Neuronal stem cell (in vitro differentiated cells): ENCODE results near the gene CLDN16.

Source experiments
- DNase-seq: peaks from one replicate; pipeline ENCODE4 v3.0.0-alpha.2; 2013; ENCODE audit warnings: low spot score
- H2AFZ ChIP-seq: one replicate; pipeline ENCODE4 v1.6.1; 2013; ENCODE audit warnings: mild to moderate bottlenecking, low read length, inconsistent platforms
- H2AK5ac ChIP-seq: 2 replicates; pipeline ENCODE4 v1.6.1; 2013; ENCODE audit warnings: low read depth, mild to moderate bottlenecking, inconsistent platforms, low read length, moderate library complexity, mixed read lengths
- H2BK120ac ChIP-seq: 2 replicates; pipeline ENCODE4 v1.6.1; 2013; ENCODE audit warnings: low read depth, mild to moderate bottlenecking, inconsistent platforms, low read length, moderate library complexity, mixed read lengths
- H2BK12ac ChIP-seq: one replicate; pipeline ENCODE4 v1.6.1; 2013; ENCODE audit warnings: low read length, inconsistent platforms
- H2BK15ac ChIP-seq: 2 replicates; pipeline ENCODE4 v1.6.1; 2013; ENCODE audit warnings: mild to moderate bottlenecking, low read length, inconsistent platforms, mixed read lengths
- H2BK5ac ChIP-seq: one replicate; pipeline ENCODE4 v1.6.1; 2013; ENCODE audit warnings: inconsistent platforms, mild to moderate bottlenecking, low read length, moderate library complexity
- H3K14ac ChIP-seq: one replicate; pipeline ENCODE4 v1.6.1; 2013; ENCODE audit warnings: low read length, inconsistent platforms
- H3K18ac ChIP-seq: 2 replicates; pipeline ENCODE4 v1.6.1; 2013; ENCODE audit warnings: low read length, inconsistent platforms
- H3K23ac ChIP-seq: 2 replicates; pipeline ENCODE4 v1.6.1; 2013; ENCODE audit warnings: low read depth, mild to moderate bottlenecking, mixed read lengths, low read length, inconsistent platforms; ENCODE audit not compliant: poor library complexity
- H3K27ac ChIP-seq: replicated peaks from 3 replicates; pipeline ENCODE4 v1.5.1; 2013; ENCODE audit warnings: low read length, inconsistent platforms
- H3K27me3 ChIP-seq, 3 experiments: 2 replicates each; pipeline ENCODE4 v1.6.1; 2013; ENCODE audit warnings: low read length in 3 of 3, mild to moderate bottlenecking in 2 of 3, inconsistent platforms in 1 of 3, low read depth in 1 of 3, mixed read lengths in 1 of 3, moderate library complexity in 1 of 3; ENCODE audit not compliant: control insufficient read depth in 3 of 3, insufficient read depth in 3 of 3
- H3K36me3 ChIP-seq, 2 donors: replicated peaks in 1 of 2; 2 replicates each; pipeline ENCODE4 v1.6.1; 2013; ENCODE audit warnings: low read length in 2 of 2; ENCODE audit not compliant: control insufficient read depth in 2 of 2, insufficient read depth in 2 of 2
- H3K4ac ChIP-seq: 2 replicates; pipeline ENCODE4 v1.6.1; 2013; ENCODE audit warnings: inconsistent platforms, mild to moderate bottlenecking, low read length, moderate library complexity
- H3K4me1 ChIP-seq, 2 donors: 1 replicate in 1 of 2; 2 replicates in 1 of 2; pipeline ENCODE4 v1.6.1; 2013; ENCODE audit warnings: low read length in 2 of 2, low read depth in 1 of 2; ENCODE audit not compliant: control insufficient read depth in 2 of 2, insufficient read depth in 1 of 2
- H3K4me2 ChIP-seq: one replicate; pipeline ENCODE4 v1.6.1; 2013; ENCODE audit warnings: mild to moderate bottlenecking, low read length, inconsistent platforms; ENCODE audit not compliant: insufficient read depth, poor library complexity, severe bottlenecking
- H3K4me3 ChIP-seq, 2 donors: 2 replicates each; pipeline ENCODE4 v1.5.1; 2013; ENCODE audit warnings: low read length in 2 of 2, mild to moderate bottlenecking in 2 of 2, inconsistent platforms in 1 of 2, moderate library complexity in 1 of 2
- H3K79me1 ChIP-seq: one replicate; pipeline ENCODE4 v1.6.1; 2013; ENCODE audit warnings: low read depth, mild to moderate bottlenecking, inconsistent platforms, low read length, moderate library complexity
- H3K9ac ChIP-seq: one replicate; pipeline ENCODE4 v1.6.1; 2013; ENCODE audit warnings: mild to moderate bottlenecking, low read depth, low read length, inconsistent platforms; ENCODE audit not compliant: poor library complexity
- H3K9me3 ChIP-seq, 2 donors: replicated peaks in 1 of 2; 2 replicates each; pipeline versions ENCODE3 to v1.6.1; 2013; ENCODE audit warnings: low read length in 2 of 2, mild to moderate bottlenecking in 2 of 2, inconsistent platforms in 1 of 2, low read depth in 1 of 2, mixed read lengths in 1 of 2, moderate library complexity in 1 of 2; ENCODE audit not compliant: control insufficient read depth in 2 of 2, insufficient read depth in 1 of 2
- H4K8ac ChIP-seq: one replicate; pipeline ENCODE4 v1.6.1; 2013; ENCODE audit warnings: low read depth, mild to moderate bottlenecking, inconsistent platforms, low read length, moderate library complexity
- H4K91ac ChIP-seq: one replicate; pipeline ENCODE4 v1.6.1; 2013; ENCODE audit warnings: low read length, low read depth, mild to moderate bottlenecking, inconsistent platforms; ENCODE audit not compliant: poor library complexity
- WGBS, 2 donors: extraction: QIAGEN DNeasy Blood & Tissue Kit; methylation state at CpG; one replicate each; pipeline ENCODE4 v1.1.7; 2013; ENCODE audit warnings: missing lambda C conversion rate in 2 of 2, mixed read lengths in 1 of 2; ENCODE audit not compliant: insufficient read length in 2 of 2, insufficient replicate concordance in 1 of 2; ENCODE audit errors: extremely low coverage in 2 of 2; 5-methylcytosine and 5-hydroxymethylcytosine counted together

Gene CLDN16

GRCh38 chr3:190425833-190426232 is 37.9 kb downstream of the CLDN16 start:
- Histone ChIP-seq H3K9ac (no peak overlapping the region), H3K4me3 (no peak overlapping the region), H3K14ac (no peak overlapping the region), H3K4me2 (no peak overlapping the region), H3K18ac (no peak overlapping the region), H3K27me3 (peaks cover 0 to 6% (median 0%) of the 10 kb centered on the region in 3 experiments), H4K91ac (no peak overlapping the region), H4K8ac (no peak overlapping the region), H3K9me3 (no peaks in the 10 kb centered on the region), H3K4me1 (no peaks in the 10 kb centered on the region), H3K36me3 (no peaks in the 10 kb centered on the region), H3K4ac (no peak overlapping the region), H3K27ac (no peak overlapping the region), H2AFZ (no peak overlapping the region), H2BK5ac (no peak overlapping the region), H3K23ac (no peak overlapping the region), H2BK12ac (no peak overlapping the region), H2BK15ac (no peak overlapping the region), H3K79me1 (no peaks in the 10 kb centered on the region), H2AK5ac (no peak overlapping the region), H2BK120ac (no peak overlapping the region)
- no CpG with 5 or more reads among the region's 1 CpG for WGBS, 2 donors
- no peak for DNase-seq

DNA sequence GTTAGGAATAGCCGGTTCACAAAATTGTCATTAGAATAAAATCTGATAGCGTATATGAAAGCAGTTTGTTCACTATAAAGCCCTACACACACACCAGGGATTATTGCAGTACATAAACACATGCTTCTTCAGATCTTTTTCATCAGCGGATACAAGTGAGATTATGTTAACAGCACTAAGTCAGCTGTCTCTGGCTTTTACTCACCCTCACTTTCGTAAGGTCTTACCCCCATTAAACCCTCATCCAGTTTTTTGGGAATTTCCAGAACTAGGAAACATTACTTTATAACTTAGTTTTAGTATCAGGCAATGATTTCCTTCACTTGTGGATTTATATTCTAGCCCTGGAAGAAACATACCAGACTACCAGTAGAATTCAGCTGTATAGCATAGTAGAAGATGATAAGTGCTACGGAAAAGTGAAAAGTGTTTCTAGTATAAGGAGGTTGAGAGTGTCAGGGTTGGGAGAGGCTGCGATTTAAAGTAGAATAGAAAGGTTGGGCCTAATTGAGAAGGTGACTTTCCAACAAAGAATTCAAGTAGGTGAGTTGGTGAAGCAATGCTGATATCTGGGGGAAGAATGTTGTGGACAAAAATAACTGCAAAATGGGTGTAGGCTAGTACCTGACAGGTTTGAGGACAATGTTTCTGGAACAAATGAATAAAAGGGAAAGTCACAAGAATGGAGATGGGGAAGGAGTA is 39.0 kb downstream of the CLDN16 start:
- Histone ChIP-seq H2BK5ac (no peak overlapping the region), H3K4me1 (no peaks in the 10 kb centered on the region), H4K8ac (no peak overlapping the region), H3K27me3 (peaks cover 0 to 6% (median 0%) of the 10 kb centered on the region in 3 experiments), H2AK5ac (no peak overlapping the region), H3K9ac (no peak overlapping the region), H2BK15ac (no peak overlapping the region), H3K14ac (no peak overlapping the region), H3K36me3 (no peaks in the 10 kb centered on the region), H3K79me1 (no peaks in the 10 kb centered on the region), H4K91ac (no peak overlapping the region), H2BK12ac (no peak overlapping the region), H3K27ac (no peak overlapping the region), H2AFZ (no peak overlapping the region), H3K18ac (no peak overlapping the region), H3K4me2 (no peak overlapping the region), H3K9me3 (no peaks in the 10 kb centered on the region), H3K4ac (no peak overlapping the region), H3K4me3 (no peak overlapping the region), H3K23ac (no peak overlapping the region), H2BK120ac (no peak overlapping the region)
- WGBS, 2 donors, result no CpG with 5 or more reads among the region's 6 CpGs
- no peak for DNase-seq

GRCh38 chr3:190429681-190430080 is 41.7 kb downstream of the CLDN16 start:
- H3K14ac ChIP-seq, result no peak overlapping the region

DNA sequence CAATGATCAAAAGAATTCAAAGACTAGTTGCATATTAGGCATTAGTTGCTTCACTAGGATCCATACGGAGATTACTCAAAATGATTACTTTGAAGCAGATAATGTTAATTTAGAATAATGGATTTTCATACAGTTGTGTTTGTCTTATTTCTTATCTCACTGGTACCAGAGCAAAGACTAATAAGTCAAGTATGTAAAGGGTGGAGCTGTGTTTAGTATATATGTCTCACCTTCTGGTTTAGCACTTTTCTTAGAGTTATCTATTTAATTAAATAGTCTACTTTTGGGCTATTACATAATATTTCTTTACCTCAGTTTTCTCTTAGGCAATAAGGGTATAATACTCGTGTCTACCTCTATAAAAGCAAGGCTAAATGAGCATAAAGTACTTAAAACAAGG is 42.9 kb downstream of the CLDN16 start:
- H3K36me3 ChIP-seq, result no peaks in the 10 kb centered on the region
- H3K4me1 ChIP-seq, result no peaks in the 10 kb centered on the region
- H2BK120ac ChIP-seq, result no peak overlapping the region
- no peak overlapping the region for H3K4me3 ChIP-seq
- no peak overlapping the region for H2BK15ac ChIP-seq
- no peaks in the 10 kb centered on the region for H3K79me1 ChIP-seq
- no peak for DNase-seq
- no peak overlapping the region for H3K23ac ChIP-seq
- no peak overlapping the region for H3K4me2 ChIP-seq
- H3K27ac ChIP-seq, result no peak overlapping the region
- H3K14ac ChIP-seq, result no peak overlapping the region
- H3K27me3 ChIP-seq, result peaks cover 0 to 6% (median 0%) of the 10 kb centered on the region in 3 experiments
- H3K4ac ChIP-seq, result no peak overlapping the region
- no CpG with 5 or more reads among the region's 2 CpGs for WGBS, 2 donors
- no peak overlapping the region for H2BK5ac ChIP-seq
- no peak overlapping the region for H2AFZ ChIP-seq
- no peak overlapping the region for H2BK12ac ChIP-seq
- H4K8ac ChIP-seq, result no peak overlapping the region
- H3K9me3 ChIP-seq, result no peaks in the 10 kb centered on the region
- no peak overlapping the region for H3K9ac ChIP-seq
- no peak overlapping the region for H2AK5ac ChIP-seq
- no peak overlapping the region for H3K18ac ChIP-seq
- H4K91ac ChIP-seq, result no peak overlapping the region

More at GRCh38 chr3:190429681-190430080, 41.7 kb downstream of the CLDN16 start:
- Histone ChIP-seq H2BK15ac (no peak overlapping the region), H3K4me3 (no peak overlapping the region), H2AK5ac (no peak overlapping the region), H3K18ac (no peak overlapping the region), H4K91ac (no peak overlapping the region), H3K4me2 (no peak overlapping the region), H2AFZ (no peak overlapping the region), H3K36me3 (no peaks in the 10 kb centered on the region), H2BK5ac (no peak overlapping the region), H3K27me3 (peaks cover 0 to 6% (median 0%) of the 10 kb centered on the region in 3 experiments), H2BK120ac (no peak overlapping the region), H3K9ac (no peak overlapping the region), H3K4ac (no peak overlapping the region), H4K8ac (no peak overlapping the region), H3K4me1 (no peaks in the 10 kb centered on the region), H3K23ac (no peak overlapping the region), H2BK12ac (no peak overlapping the region), H3K79me1 (no peaks in the 10 kb centered on the region), H3K27ac (no peak overlapping the region), H3K9me3 (no peaks in the 10 kb centered on the region)
- WGBS, 2 donors, result no CpG with 5 or more reads among the region's 2 CpGs
- no peak for DNase-seq
